K562 (cell line): ENCODE measurements around the gene TGFB1I1. TPM values are rescaled to one million over a fixed set of nuclear protein-coding genes. Genes with fewer than 3 reads are reported as not detected.

ENCODE experiments used
- ATAC-seq: fragments of 200-7000 bp; cut with Tn5 transposase; 3 replicates; pipeline ENCODE4 v1.9.1; 2020; ENCODE audit warnings: moderate library complexity
- BruUV-seq: library from RNA; stranded (reverse); fragments of 400-500 nt; replicated peaks from 2 replicates; lab custom pipeline; 2021; lab: Mats Ljungman, UMichigan
- CTCF ChIA-PET: fragments of 300-600 bp; formaldehyde crosslinking; extraction: SDS; loops from one replicate; lab custom pipeline; 2021; ENCODE audit warnings: low intra/inter-chr PET ratio; lab: Yijun Ruan, JAX
- POLR2A ChIA-PET: fragments of 300-600, 350-650 bp; sonication (Branson Sonifier 250); formaldehyde crosslinking; extraction: SDS; loops from one replicate; lab custom pipeline; 2021; ENCODE audit warnings: antibody characterized with exemption, inconsistent platforms; lab: Yijun Ruan, JAX
- DNase-seq, 4 experiments: peaks; one replicate each; pipeline versions ENCODE4 v3.0.0 to v3.0.0-alpha.2; 2011 to 2018; ENCODE audit warnings: low spot score in 3 of 4, mixed read lengths in 3 of 4; ENCODE audit errors: extremely low read depth in 1 of 4
- FAIRE-seq: peaks from 2 replicates; lab custom pipeline; 2011; peaks lifted over from hg19 to GRCh38; lab: Jason Lieb, UNC
- H2AFZ ChIP-seq: 2 replicates; pipeline ENCODE4 v1.6.0; 2011; ENCODE audit warnings: low read depth, low read length, control low read depth, inconsistent platforms
- H3K27ac ChIP-seq: fragments of 200-600 bp; 3 replicates; pipeline ENCODE4 v1.8.0; 2011; ENCODE audit warnings: low read depth, mild to moderate bottlenecking, control low read depth, inconsistent platforms, low read length, moderate library complexity, mixed read lengths; ENCODE audit errors: extremely low read depth
- H3K27me3 ChIP-seq, 2 experiments: fragments of 300-600 bp in 1 of 2; 2 replicates in 1 of 2; 3 replicates in 1 of 2; pipeline versions ENCODE4 v1.6.0 to v1.8.0; 2011; ENCODE audit warnings: inconsistent platforms in 2 of 2, low read length in 2 of 2, mild to moderate bottlenecking in 1 of 2, mixed read lengths in 1 of 2, moderate library complexity in 1 of 2; ENCODE audit not compliant: control insufficient read depth in 2 of 2, insufficient read depth in 2 of 2
- H3K36me3 ChIP-seq: fragments of 300-600 bp; 3 replicates; pipeline ENCODE4 v1.8.0; 2011; ENCODE audit warnings: mild to moderate bottlenecking, low read length, inconsistent platforms; ENCODE audit not compliant: control insufficient read depth, insufficient read depth
- H3K4me1 ChIP-seq, 2 experiments: fragments of 200-600 bp in 1 of 2; replicated peaks in 1 of 2; 2 replicates in 1 of 2; 3 replicates in 1 of 2; pipeline versions ENCODE4 v1.5.1 to v1.8.0; 2011; ENCODE audit warnings: inconsistent platforms in 2 of 2, low read length in 2 of 2, mild to moderate bottlenecking in 1 of 2, mixed read lengths in 1 of 2, moderate library complexity in 1 of 2; ENCODE audit not compliant: control insufficient read depth in 2 of 2, insufficient read depth in 2 of 2
- H3K4me2 ChIP-seq: 2 replicates; pipeline ENCODE4 v1.6.1; 2011; ENCODE audit warnings: low read length, control low read depth, inconsistent platforms, mixed read lengths; ENCODE audit not compliant: insufficient read depth
- H3K4me3 ChIP-seq: fragments of 200-600 bp; sonication (generic), shearing (Covaris generic); 2 replicates; pipeline ENCODE4 v1.5.1; 2016; ENCODE audit warnings: control low read depth, inconsistent platforms
- H3K79me2 ChIP-seq: fragments of 200-600 bp; 3 replicates; pipeline ENCODE4 v1.8.0; 2011; ENCODE audit warnings: low read length, inconsistent platforms; ENCODE audit not compliant: control insufficient read depth, insufficient read depth
- H3K9ac ChIP-seq, 2 experiments: 2 replicates each; pipeline versions ENCODE4 v1.6.0 to v1.6.1; 2011; ENCODE audit warnings: low read depth in 2 of 2, low read length in 2 of 2, control low read depth in 1 of 2, inconsistent platforms in 1 of 2, mild to moderate bottlenecking in 1 of 2, mixed read lengths in 1 of 2; ENCODE audit not compliant: insufficient read depth in 1 of 2
- H3K9me1 ChIP-seq: one replicate; pipeline ENCODE4 v1.6.0; 2011; ENCODE audit warnings: inconsistent platforms, mild to moderate bottlenecking, low read length, moderate library complexity; ENCODE audit not compliant: control insufficient read depth, insufficient read depth
- H3K9me3 ChIP-seq: replicated peaks from 2 replicates; pipeline ENCODE4 v1.5.1; 2011; ENCODE audit warnings: low read depth, low read length, inconsistent platforms; ENCODE audit not compliant: control insufficient read depth, insufficient read depth
- H4K20me1 ChIP-seq: replicated peaks from 2 replicates; pipeline ENCODE4 v1.6.1; 2011; ENCODE audit warnings: low read length, inconsistent platforms, mixed read lengths; ENCODE audit not compliant: control insufficient read depth, insufficient read depth
- CBX2 ChIP-seq: fragments of 200-600 bp; sonication (generic); IDR thresholded peaks from one replicate; pipeline ENCODE4 v1.6.1; 2012; ENCODE audit warnings: mild to moderate bottlenecking, low read length, inconsistent platforms; ENCODE audit not compliant: insufficient read depth, poor library complexity, severe bottlenecking
- HDAC6 ChIP-seq: IDR thresholded peaks from 2 replicates; pipeline ENCODE4 v1.6.1; 2012; ENCODE audit warnings: low read depth, mild to moderate bottlenecking, control low read depth, inconsistent platforms, low read length, moderate library complexity
- HDGF ChIP-seq: fragments of 450-650 bp; IDR thresholded peaks from 2 replicates; pipeline ENCODE4 v1.6.1; 2016
- KLF6 ChIP-seq: fragments of 250-450 bp; sonication (Bioruptor Pico); IDR thresholded peaks from 2 replicates; pipeline ENCODE4 v1.4.0; 2020; ENCODE audit warnings: mild to moderate bottlenecking, moderate library complexity, borderline replicate concordance
- MAFK ChIP-seq: IDR thresholded peaks from 2 replicates; pipeline ENCODE4 v1.6.1; 2011; ENCODE audit warnings: low read length, improper control_type of control experiment
- PCBP1 ChIP-seq: fragments of 200-400 bp; formaldehyde crosslinking; IDR thresholded peaks from 2 replicates; pipeline ENCODE4 v1.6.1; 2018; ENCODE audit warnings: mild to moderate bottlenecking, low read depth, low read length; ENCODE audit not compliant: poor library complexity, severe bottlenecking
- TCF15 ChIP-seq: fragments of 250-450 bp; sonication (Bioruptor Pico); IDR thresholded peaks from 2 replicates; pipeline ENCODE4 v1.8.0; 2022; ENCODE audit warnings: moderate library complexity, mild to moderate bottlenecking, inconsistent platforms
- ZFP1 ChIP-seq: fragments of 450-650 bp; formaldehyde crosslinking; IDR thresholded peaks from 2 replicates; pipeline ENCODE4 v1.4.0; 2020; ENCODE audit warnings: mild to moderate bottlenecking, mixed read lengths
- ZFP30 ChIP-seq: fragments of 250-450 bp; sonication (Bioruptor Pico); IDR thresholded peaks from 2 replicates; pipeline ENCODE4 v1.8.0; 2022; ENCODE audit warnings: moderate library complexity, mild to moderate bottlenecking, inconsistent platforms, borderline replicate concordance
- ZNF512 ChIP-seq: IDR thresholded peaks from 2 replicates; pipeline ENCODE4 v1.6.1; 2016; ENCODE audit warnings: missing genetic modification characterization, missing compliant biosample characterization
- WGBS: fragments of 100-300 bp; shearing (Covaris generic); methylation state at CpG from one replicate; pipeline ENCODE4 v1.1.6; 2016; ENCODE audit warnings: low coverage, mixed read lengths; ENCODE audit not compliant: insufficient coverage; ENCODE audit errors: missing lambda C conversion rate; 5-methylcytosine and 5-hydroxymethylcytosine counted together
- in situ Hi-C: fragments of 300-500 bp; cut with MboI; formaldehyde crosslinking; loops from 4 replicates; pipeline ENCODE4 v1.15.0; 2018; ENCODE audit warnings: inconsistent platforms, mixed read lengths
- intact Hi-C: fragments of 100-400 bp; cut with micrococcal nuclease; formaldehyde crosslinking; loops from 2 replicates; pipeline ENCODE4 v1.14.2; 2022
- polyA plus RNA-seq, 8 experiments: library from polyadenylated mRNA; depleted of rRNA in 4 of 8; stranded (reverse) in 5 of 8; unstranded in 3 of 8; fragments of >200 nt; fragmentation: Nextera tagmentation in 2 of 8; fragmentation: Illumina TruSeq in 1 of 8; extraction: Ambion mirVana in 2 of 8; extraction: Trizol in 1 of 8; gene quantifications; 2 replicates each; pipeline versions ENCODE4 v1.2.1 to v1.2.3, GENCODE V29; 2011 to 2014; ENCODE audit warnings: inconsistent platforms in 1 of 8, missing spikeins in 1 of 8
- total RNA-seq, 7 experiments: library from RNA; depleted of rRNA in 6 of 7; stranded (reverse); fragments of >200 nt in 6 of 7; fragmentation: Illumina TruSeq in 2 of 7; extraction: Trizol in 2 of 7; gene quantifications; 2 replicates each; pipeline versions ENCODE4 v1.2.1 to v1.2.3, GENCODE V29; 2011 to 2021; ENCODE audit warnings: low replicate concordance in 1 of 7

Gene TGFB1I1
- total and polyA plus RNA-seq, 9 of the 15 experiments (the other 6 are each of a cell fraction or from before 2014, with no cell fraction given) = 0.04 to 0.91 (median 0.19) TPM

DNA sequence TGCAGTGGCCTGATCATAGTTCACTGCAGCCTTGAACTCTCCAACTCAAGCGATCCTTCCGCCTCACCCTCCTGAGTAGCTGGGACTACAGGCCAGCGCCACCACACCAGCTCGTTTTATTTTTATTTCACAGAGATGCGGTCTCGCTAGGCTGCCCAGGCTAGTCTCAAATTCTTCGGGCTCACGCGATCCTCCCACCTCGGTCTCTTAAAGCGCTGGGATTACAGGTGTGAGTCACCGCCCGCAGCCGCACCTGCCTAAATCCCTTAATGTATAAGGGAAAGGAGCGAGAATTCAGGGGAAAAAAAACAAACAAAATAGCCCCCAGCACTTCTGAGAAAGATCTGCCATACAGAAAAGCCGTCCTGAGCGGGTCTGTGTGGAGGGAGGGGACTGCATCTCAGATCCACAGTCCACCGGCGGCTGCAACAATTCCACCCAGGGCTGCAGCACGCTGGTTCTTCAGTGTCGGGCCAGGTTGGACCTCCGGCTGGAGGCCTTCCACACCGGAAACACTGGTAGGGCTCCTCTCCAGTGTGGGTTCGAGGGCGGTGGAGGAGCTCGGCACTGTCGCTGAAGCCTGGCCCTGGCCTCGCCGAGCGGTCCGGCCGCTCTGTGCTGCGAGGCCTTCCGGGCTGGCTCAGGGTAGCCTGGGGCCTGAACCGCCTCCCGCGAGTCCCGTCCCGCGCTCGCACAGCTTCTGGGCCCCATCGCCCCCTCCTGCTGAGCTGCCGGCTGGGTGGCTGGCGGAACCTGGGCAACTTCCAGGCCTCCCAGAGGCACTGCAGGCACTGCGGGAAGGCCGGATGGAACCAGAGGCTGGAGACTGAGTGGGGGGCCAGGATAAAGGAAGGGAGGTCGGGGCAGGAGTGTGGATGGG is 36.4 kb upstream of the TGFB1I1 start:
- Histone ChIP-seq H3K27ac (no peak overlapping the region), H3K4me3 (no peak overlapping the region), H3K4me1 (peaks cover 3 to 13% of the 10 kb centered on the region in 2 experiments; a peak in 1 of 5 replicates), H3K79me2 (no peaks in the 10 kb centered on the region), H3K27me3 (no peaks in the 10 kb centered on the region), H4K20me1 (no peaks in the 10 kb centered on the region), H3K36me3 (no peaks in the 10 kb centered on the region), H3K9me3 (no peaks in the 10 kb centered on the region), H3K9ac (peak overlapping the region in 1 of 2 experiments; percentile 40; a peak in 2 of 4 replicates), H2AFZ (no peak overlapping the region), H3K4me2 (no peak overlapping the region), H3K9me1 (no peaks in the 10 kb centered on the region)
- in situ Hi-C loops = loop anchor here (25.0 kb wide), 1 partner anchor 448 kb away; the partner anchor contains the start of gene HSD3B7
- WGBS = 74% methylated on average over 29 of the region's 47 CpGs
- ATAC-seq (no peak), FAIRE-seq (no peak), DNase-seq (no peak)
- intact Hi-C loops = no loop called here
- BruUV-seq = no TSS peak
- CTCF ChIA-PET = no interaction called here
- POLR2A ChIA-PET = interaction anchor here (0.9 kb wide), 1 partner anchor 28 kb away, joined by 4 read pairs; no protein-coding TSS in a partner anchor
- TF ChIP-seq ZFP1 (CRISPR knock-in tag) (no peak), CBX2 (no peak), TCF15 (CRISPR knock-in tag) (no peak), ZNF512 (tag) (no peak), HDGF (no peak), KLF6 (CRISPR knock-in tag) (no peak), HDAC6 (no peak), MAFK (no peak), PCBP1 (no peak), ZFP30 (CRISPR knock-in tag) (no peak)
